DMS153 treated with DMSO at 0.1 percent for 48 hours (cell line): ENCODE measurements around the gene SIPA1L2.

Source experiments
- DNase-seq: peaks from one replicate; lab custom pipeline; 2025; ENCODE audit not compliant: unreplicated experiment; lab: John Stamatoyannopoulos, UW

SIPA1L2 gene, protein sequence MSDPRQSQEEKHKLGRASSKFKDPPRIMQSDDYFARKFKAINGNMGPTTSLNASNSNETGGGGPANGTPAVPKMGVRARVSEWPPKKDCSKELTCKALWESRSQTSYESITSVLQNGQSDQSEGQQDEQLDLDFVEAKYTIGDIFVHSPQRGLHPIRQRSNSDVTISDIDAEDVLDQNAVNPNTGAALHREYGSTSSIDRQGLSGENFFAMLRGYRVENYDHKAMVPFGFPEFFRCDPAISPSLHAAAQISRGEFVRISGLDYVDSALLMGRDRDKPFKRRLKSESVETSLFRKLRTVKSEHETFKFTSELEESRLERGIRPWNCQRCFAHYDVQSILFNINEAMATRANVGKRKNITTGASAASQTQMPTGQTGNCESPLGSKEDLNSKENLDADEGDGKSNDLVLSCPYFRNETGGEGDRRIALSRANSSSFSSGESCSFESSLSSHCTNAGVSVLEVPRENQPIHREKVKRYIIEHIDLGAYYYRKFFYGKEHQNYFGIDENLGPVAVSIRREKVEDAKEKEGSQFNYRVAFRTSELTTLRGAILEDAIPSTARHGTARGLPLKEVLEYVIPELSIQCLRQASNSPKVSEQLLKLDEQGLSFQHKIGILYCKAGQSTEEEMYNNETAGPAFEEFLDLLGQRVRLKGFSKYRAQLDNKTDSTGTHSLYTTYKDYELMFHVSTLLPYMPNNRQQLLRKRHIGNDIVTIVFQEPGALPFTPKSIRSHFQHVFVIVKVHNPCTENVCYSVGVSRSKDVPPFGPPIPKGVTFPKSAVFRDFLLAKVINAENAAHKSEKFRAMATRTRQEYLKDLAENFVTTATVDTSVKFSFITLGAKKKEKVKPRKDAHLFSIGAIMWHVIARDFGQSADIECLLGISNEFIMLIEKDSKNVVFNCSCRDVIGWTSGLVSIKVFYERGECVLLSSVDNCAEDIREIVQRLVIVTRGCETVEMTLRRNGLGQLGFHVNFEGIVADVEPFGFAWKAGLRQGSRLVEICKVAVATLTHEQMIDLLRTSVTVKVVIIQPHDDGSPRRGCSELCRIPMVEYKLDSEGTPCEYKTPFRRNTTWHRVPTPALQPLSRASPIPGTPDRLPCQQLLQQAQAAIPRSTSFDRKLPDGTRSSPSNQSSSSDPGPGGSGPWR (N-terminal part only)

DNA sequence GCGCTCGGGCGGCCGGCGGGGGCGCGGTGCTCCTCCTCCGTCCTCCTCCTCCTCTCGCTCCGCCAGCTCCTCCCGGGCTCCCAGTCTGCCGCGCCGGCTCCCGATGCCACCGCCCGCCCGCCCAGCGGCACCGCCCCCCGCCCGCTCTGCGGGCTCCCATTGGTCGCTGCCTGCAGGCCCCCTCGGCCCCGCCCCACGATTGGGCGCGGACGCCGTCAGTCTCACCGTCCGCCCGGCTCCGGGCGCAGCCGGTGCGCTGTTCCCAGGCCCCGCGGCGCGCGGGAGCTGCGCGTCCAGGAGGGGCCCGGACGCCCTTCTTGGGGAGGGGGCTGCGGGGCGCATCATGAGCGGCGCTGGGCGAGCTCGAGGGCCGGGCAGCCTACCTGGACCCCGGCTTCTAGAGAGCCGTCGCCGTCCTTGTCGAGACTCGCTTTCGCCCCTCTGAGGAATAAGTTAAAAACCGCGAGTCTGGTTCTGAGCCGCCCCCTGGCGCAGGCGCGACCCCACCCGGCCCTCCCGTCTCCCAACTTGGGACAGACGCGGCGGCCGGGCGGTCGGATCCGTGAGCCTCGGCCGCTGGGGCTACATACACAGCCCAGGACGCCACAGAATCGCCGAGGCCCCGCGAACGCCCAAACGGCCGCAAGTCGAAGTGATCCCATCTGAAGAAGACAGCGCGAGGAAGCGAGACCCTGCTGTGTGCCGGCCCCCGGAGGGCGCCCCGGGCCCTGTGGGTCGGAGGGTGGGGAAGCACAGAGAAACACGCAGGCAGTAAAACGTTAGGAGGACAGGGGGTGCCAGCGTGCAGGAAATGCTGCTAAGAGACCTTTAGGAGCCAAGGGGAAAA lies at the start of gene SIPA1L2:
SIPA1L2 (minus strand) TSS at position 87 of the 847 bp plus-strand sequence. CDS start 114,794 bp downstream, outside the sequence.
- DNase-seq: peak; percentile 31

DNA sequence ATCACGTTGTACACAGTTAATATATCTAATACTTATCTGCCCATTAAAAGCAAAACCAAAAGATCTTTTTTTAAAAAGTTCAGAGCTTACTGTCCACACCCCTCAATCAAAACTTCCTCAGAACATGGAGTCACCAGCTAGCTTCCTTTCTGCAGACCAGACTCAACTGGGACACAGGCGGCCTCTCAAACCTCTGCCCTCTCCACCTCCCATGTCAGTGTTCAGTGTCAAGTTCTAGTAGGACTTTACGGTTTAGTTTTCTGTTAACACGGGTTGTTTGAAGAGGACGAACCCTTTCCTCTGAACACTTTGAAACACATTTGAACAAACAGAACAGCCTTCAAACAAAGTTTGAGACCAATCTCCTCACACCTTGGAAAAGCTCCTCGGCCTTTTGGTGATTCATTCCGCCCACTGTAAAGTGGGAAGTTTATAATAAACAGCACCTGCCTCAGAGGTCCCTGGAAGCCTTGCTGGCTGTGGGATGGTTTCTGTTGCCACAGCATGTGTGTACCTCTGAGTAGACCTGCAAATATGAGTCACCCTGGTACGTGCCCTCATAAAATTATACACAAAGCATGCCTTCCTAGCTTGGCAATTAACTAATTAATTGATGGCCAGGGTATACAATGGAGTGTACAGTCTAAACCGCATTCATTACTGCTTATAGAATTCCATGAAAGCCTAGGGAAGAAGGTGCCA lies 48.4 kb upstream of the SIPA1L2 start:
- DNase-seq: no peak

DNA sequence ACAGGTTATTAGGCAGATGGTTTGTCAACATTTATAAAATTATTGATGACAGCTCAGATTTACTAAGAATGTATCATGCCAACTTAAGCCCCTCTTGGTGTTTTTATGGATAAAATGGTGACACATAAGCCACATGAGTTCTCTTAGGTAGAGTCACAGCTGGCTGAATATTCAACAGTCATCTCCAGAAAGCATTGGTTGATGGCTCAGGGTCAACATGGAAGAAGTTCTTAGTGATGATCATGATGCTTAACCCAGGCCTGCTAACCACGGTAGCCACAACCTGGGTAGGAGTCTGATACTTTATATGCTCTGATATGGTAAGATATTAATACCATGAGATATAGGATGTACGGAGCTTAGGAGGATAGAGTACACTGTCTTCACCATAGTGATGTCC lies 46.4 kb upstream of the SIPA1L2 start:
- DNase-seq: no peak

DNA sequence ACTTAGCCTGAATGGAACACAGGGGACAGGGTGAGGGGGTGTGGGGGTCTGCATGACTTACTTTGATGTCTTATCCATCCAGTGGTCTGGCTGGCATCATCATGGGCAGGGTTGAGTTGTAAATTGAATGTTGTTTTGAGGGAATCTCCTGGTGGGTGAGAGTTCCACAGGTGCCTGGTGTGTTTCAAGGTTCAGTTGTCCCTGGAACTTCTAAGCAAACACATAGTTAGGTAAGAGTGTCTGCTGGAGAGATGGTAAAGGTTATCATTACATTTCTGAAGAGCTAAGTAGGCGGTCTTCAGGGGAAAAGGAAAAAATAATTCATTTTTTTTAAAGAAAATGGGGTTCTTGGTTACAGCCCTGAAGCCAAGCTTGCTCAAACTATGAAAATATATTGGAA lies 46.0 kb upstream of the SIPA1L2 start:
- no peak for DNase-seq

DNA sequence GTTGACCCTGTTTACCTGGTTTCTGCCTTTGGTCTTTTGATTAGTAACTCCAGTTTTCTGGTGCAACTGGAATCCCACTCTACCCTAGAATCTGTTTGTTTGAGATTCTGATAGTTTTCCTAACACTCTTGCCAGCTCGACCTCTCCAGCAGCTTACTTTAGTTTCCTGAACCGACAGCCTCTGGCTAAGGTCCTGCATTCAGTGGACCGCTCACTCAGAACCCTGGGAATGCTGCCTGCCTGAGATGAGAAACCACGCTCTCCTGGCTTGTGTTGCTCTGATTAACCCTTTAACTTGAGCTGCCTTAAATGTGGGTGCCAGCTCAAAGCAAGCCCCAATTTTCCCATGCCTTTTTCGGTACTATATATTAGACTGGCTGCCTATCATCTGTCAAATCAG lies 45.3 kb upstream of the SIPA1L2 start:
- no peak for DNase-seq

DNA sequence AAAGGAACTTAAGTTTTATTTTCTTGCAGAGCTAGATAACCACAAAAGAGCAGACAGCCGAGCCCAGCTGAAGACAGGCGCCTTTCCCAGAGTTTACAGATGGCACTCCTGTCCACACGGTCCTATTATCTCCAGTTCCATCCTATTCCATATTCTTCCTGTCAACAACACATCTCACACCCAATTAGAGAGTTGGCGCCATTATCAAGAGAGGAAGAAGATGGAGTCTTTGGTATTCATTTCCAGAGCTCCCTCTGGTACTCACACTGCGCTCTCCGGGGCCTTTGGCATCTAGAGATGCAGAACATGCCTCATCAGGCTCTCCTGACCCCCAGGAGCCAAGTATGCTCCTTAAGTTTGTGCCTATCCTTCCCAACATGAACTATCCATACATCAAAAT lies 43.3 kb upstream of the SIPA1L2 start:
- no peak for DNase-seq

DNA sequence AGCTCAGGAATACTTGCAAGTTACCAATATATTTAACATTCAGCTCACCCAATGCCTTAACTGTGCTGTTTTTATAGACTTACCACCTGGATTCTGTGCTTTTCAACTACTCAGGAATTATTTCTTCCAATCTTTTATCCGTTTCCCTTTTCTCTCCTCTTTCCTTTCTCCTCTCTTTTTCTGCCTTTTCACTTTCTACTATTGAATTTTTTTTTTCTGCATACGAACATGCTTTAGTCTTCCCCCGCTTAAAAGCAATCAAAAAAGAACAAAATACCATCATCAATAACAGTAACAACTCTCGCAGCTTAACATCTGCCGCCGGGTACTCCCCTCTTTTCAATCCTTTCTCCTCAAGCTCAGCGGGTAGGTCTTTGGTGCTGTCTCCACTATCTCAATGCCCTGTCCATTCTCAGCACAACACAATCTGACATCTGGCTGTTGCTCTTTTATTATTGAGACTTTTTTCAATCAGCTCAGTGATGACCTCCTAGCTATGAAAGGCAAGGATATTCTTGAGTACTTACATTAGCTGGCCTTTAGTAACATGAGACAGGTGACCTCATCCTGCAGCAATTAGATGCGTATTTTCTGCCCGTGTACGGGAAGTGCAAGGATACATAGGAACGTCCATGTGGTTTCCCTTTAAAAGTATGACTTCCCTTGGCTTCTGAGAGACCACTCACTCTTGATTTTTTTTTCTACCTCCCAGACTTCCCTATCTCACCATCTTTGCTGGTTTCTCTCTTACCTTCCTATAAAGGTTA lies 40.2 kb upstream of the SIPA1L2 start:
- DNase-seq: peak; percentile 44

DNA sequence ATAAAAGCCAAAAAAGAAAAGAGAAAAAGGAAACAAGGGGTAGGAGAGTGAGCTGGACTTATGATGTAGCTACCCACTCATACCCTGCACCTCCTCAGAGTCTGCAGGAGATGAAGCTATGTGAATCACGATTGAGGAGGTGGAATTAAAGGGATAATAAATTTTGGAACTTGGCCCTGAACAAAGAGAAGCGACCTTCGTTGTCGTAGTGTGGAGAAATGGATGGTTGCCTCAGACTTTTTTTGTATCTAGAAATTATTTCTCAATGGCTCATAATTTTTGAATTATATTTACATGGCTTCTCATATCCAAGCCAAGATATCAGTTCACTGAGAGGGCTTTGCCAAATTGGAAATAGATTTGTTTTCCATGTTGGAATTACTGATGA lies 37.8 kb upstream of the SIPA1L2 start:
- no peak for DNase-seq

DNA sequence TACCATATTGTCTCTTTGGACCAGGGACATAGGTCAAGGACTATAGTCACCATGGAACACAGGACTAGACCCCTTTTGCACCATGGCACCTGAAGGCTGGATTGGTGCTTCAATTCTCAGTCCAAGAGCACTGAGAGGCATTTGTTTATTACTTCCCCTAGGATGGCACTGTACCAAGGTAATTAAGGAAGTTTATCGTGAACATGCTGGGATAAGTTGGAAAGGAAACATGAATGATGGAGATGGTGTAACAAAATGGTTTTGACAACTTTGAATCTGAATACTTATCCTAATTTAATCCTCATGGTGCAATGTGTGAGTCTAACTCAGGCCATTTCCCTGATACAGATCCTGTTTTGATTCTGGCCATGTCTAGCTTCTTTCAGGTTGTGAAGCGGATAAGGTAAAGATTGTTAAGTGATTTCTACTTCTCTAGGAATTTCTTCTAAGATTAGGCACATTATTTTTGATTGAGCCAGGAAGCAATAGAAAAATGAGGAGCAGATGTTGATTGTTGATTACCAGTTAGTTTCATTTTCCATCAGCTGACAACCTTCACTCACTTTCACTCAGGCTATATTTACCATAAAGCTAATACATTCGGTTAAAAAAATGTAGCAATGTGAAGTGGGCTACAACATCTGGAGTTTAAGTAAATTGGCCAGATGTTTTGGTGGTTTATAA lies 37.3 kb upstream of the SIPA1L2 start:
- DNase-seq: no peak

DNA sequence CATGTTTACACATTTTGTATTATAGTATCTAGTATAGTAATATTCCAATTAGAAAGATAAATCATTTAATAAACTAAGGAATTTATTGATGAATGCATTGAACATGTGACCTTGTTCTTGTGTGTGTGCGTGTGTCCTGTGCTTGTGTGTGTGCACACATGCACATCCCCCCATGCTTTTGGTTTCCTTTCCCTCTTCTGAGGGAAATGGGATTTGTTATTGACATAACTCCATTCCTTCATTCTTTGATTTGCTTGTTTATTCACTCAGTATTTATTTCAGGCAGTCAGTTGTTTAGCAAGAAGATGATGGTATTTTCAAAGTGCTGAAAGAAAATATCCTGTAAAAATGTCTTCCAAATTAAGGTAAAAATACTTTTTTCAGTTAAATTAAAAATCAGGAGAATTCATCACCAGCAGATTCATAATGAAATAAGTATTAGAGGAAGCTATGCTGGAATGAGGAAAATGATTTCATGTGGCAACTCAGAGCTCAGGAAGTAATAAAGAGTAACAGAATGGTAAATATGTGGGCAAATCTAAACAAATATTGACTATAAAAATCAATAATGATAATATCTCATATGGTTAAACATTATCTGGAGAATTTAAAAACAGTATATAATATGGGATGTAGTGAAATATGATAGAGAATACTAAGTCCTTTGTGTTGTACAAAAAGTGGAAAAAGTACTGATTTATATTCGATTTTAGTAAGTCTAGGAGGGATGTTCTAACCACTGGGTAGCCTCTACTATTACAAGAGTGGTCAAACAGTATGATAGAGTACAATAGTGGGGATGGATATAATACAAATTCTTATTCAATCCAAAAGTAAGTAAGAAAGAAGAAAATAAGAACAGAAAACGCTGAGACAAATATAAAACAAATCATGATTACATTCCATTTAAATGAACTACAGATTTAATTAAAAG lies 35.2 kb upstream of the SIPA1L2 start:
- no peak for DNase-seq

DNA sequence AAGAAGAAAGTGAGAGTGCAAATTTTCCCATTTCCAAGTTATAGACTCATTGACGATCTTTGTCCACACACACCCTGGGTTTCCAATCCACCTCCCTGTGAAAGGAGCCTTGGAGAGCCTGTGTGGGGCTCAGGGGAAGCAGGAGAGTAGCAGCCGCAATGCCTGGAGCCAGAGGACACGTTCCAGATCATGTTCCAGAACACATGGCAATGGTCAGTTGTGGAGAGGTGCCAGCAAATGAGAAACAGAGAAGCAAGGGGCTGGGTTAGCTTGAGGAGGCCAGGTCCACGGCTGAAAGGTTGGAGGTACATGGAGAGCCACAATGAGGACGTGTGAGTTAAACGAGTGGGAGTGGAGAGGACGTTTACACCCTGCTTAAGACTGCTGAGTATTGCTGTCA lies 33.0 kb upstream of the SIPA1L2 start:
- DNase-seq: no peak

DNA sequence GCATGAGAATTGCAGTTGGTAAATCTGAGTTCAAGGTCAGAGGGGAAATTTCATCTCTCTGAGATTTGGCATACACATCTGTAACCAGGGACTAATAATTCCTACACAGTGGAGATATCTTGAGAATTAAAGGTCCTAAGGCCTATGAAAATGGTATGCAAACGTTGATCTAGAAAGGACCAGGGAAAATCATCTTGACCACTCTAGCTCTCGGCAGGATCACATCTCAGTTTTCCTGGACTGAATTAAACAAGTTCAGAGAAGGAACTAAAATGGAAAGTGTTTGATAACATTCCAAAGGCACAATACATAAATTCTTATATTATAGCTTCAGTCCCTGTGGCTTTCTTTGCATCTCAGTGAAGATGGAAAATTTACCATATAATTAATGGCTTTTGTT lies 28.5 kb upstream of the SIPA1L2 start:
- DNase-seq: no peak

DNA sequence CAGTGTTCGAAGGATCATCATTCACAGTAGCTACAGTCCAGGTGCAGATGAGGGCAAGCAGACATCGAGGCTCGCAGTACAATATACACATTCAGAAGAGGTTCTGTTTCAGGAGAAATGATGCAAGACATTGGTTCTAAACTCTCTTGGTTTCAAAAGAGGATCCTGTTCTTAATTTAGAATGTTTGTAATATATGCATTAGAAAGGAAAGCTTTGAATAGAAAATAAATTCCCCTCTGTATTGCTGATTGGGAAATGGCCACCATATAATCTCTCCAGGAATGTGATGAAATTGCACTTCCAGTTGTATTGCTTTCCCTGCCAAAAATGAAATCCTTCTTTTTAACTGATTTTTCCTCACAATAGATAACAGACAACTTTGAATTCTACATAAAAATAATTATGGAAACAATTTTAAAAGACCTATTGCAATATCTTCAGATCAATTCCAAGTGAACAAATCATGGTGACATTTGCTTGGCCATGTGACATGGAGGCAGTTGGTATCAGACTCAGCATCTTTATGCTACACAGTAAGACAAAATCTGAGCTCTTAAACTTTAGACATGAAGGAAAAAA lies 27.6 kb upstream of the SIPA1L2 start:
- DNase-seq: no peak

DNA sequence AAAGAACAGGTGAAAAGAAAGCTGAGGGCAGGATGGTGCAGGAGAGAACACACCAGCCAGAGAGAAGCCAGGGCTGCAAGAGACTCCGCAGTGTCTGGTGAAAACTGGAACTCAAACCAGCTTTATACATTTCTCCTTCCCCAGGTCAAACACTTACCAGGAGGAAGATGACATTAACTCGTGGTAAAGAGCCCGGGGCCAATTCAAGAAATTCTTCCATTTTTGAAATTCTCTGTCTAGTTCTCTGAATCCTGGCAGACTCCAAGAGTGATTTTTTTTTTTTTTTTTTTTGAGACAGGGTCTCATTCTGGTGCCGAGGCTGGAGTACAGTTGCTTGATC lies 25.8 kb upstream of the SIPA1L2 start:
- DNase-seq: no peak

DNA sequence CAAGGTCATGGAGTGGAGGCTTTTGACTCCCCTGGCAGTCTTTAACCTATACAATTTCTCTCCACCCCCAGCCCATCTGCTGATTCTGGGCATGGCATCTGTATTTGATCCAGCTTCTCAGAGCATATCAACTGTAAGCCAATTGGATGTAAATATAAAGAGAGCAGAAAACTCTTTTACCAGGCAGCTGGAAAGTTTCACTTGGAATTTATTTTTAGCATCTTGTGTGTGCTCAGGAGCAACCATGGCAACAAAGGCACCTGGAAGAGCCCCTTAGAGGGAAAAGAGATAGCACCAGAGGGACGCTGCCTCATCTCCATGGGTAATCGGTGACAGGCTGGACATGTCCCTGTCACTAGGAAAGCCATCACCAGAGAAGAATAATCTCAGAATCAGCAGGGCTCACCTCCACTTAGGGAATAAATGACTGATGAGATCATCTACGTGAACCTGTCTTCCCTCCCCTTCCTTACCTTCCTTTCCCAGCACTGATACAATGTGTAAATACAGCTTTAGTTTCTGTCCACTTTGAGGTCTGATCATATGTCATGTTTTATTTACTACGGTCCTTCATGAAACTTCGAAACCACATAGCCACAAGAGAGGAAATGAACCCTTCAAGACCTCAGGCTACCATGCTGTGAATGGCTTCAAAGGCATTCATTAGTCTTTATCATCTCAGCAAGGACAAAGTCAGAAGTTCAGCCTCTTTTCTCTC lies 25.3 kb upstream of the SIPA1L2 start:
- DNase-seq: no peak

DNA sequence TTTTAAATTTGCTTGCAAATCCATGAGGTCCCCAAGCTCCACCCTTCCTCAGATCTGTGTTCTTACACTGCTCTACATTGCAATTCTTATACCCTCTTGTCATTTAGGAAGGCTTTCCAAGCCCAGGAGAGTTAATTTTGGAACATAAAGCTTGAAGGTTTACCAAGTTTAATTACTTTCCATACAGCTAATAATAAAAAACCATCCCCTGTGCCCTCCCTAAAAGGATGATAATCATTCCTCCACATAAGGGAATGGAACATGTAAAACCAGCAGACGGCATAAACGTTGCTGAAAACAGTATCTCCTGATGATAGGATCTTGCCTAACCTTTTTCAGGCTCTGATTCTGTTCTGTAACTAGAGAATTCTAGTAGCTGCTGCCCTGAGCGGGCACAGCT lies 23.9 kb upstream of the SIPA1L2 start:
- DNase-seq: no peak

DNA sequence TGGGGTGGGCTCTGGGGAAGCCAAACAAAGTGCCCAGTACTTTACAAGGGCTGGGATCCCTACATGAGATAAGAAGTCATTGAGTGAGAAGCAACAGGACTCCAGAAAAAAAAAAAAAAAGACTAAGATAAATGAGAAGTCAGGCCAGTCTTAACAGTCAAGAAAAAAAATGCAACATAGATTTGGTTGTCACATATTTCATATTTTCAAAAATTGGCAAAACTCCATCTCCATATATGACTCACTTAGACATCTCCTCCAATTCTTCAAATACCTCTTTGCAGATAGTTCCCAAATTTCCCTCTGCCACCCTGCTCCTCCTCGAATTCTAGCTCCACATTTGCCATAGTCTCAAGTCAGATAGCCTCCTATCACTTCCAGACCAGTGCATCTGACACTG lies 20.9 kb upstream of the SIPA1L2 start:
- DNase-seq: no peak
